Measurements from ENCODE around the gene C14orf93. TPM values are rescaled to one million over a fixed set of nuclear protein-coding genes. Genes with fewer than 3 reads are reported as not detected.
A peak's percentile ranks its signal among the peaks of the same experiment; 100 is the strongest.

Gene C14orf93
- total and polyA plus RNA-seq, 9 of the 15 experiments (the other 6 are each of a cell fraction or from before 2014, with no cell fraction given): 2.2 to 22.4 (median 16.1) TPM

GRCh38 chr14:23034498-23035302, 24.8 kb upstream of the C14orf93 start, which contains the start of gene PSMB5 (continued):
- TF ChIP-seq ZBTB12 (CRISPR knock-in tag; IDR thresholded peaks at IDR 0.05) (peak; percentile 48; the same call in 1 of the 2 replicates), KDM2B (CRISPR knock-in tag; IDR thresholded peaks at IDR 0.05) (no peak), CREM (IDR thresholded peaks at IDR 0.05; ENCODE audit: low read depth) (peak; percentile 83), IRF9 (tag; IDR thresholded peaks at IDR 0.05) (peak; percentile 45; the same call in 1 of the 2 replicates), CREB5 (CRISPR knock-in tag; IDR thresholded peaks at IDR 0.05) (no peak), ETV5 (CRISPR knock-in tag; IDR thresholded peaks at IDR 0.05; ENCODE audit: low read depth) (peak; percentile 51; the same call in 1 of the 2 replicates), GTF2F1 (IDR thresholded peaks at IDR 0.05; ENCODE audit: low read depth, low read length) (no peak), E4F1 (CRISPR knock-in tag; IDR thresholded peaks at IDR 0.05; ENCODE audit: borderline replicate concordance) (no peak), MTA2 (IDR thresholded peaks at IDR 0.05; ENCODE audit: low read depth) (no peak), E2F3 (CRISPR knock-in tag; IDR thresholded peaks at IDR 0.05) (no peak), STAT5B (CRISPR knock-in tag; IDR thresholded peaks at IDR 0.05) (no peak), YY1 (IDR thresholded peaks at IDR 0.05; ENCODE audit: borderline replicate concordance in 1 of 3, control insufficient read depth in 1 of 3, extremely low read depth in 1 of 3, insufficient read depth in 3 of 3, insufficient read length in 1 of 3, insufficient replicate concordance in 2 of 3, low read depth in 1 of 3, low read length in 2 of 3) (peak; percentile 93 to 96 (median 95)), PATZ1 (CRISPR knock-in tag; IDR thresholded peaks at IDR 0.05; ENCODE audit: borderline replicate concordance) (no peak), ZFP1 (CRISPR knock-in tag; IDR thresholded peaks at IDR 0.05) (no peak), CEBPG (CRISPR knock-in tag; IDR thresholded peaks at IDR 0.05) (peak; percentile 96), CEBPG (tag; conservative IDR thresholded peaks at IDR 0.05 in 1 of 2, IDR thresholded peaks at IDR 0.05 in 1 of 2) (peak; percentile 94 to 97), ZNF41 (CRISPR knock-in tag; conservative IDR thresholded peaks at IDR 0.05) (no peak), ZNF668 (CRISPR knock-in tag; IDR thresholded peaks at IDR 0.05) (no peak), RHOXF2B (CRISPR knock-in tag; conservative IDR thresholded peaks at IDR 0.05) (no peak)
